ENCODE data around the gene CLCNKB.

GRCh38 chr1:16028237-16029002 lies 15.2 kb upstream of the CLCNKB start:
- TF ChIP-seq CTCF (IDR thresholded peaks at IDR 0.05) (no peak), POLR2A (IDR thresholded peaks at IDR 0.05) (no peak), POLR2AphosphoS5 (IDR thresholded peaks at IDR 0.05; ENCODE audit: insufficient read depth in 1 of 2, low read depth in 1 of 2) (no peak)

Data from vagina (tissue), 2 donors.